HCT116 (cell line): Measurements from ENCODE around the gene CTU2. TPM values are rescaled to one million over a fixed set of nuclear protein-coding genes. Genes with fewer than 3 reads are reported as not detected.

Experiments
- ATAC-seq: fragments of 200-7000 bp; cut with Tn5 transposase; 2 replicates; pipeline ENCODE4 v1.9.1; 2020; ENCODE audit warnings: mild to moderate bottlenecking, moderate library complexity
- BruUV-seq: library from RNA; stranded (reverse); fragments of 400-500 nt; replicated peaks from 2 replicates; lab custom pipeline; 2021; lab: Mats Ljungman, UMichigan
- CTCF ChIA-PET: fragments of 300-600 bp; sonication (Branson Sonifier 250); formaldehyde crosslinking; loops from one replicate; lab custom pipeline; 2021; ENCODE audit warnings: antibody characterized with exemption; lab: Charles Lee
- POLR2A ChIA-PET: fragments of 300-600, 350-600 bp; sonication (Branson Sonifier 250); formaldehyde crosslinking; loops from one replicate; lab custom pipeline; 2021; ENCODE audit warnings: antibody characterized with exemption; lab: Charles Lee
- RAD21 ChIA-PET, 2 experiments: fragments of 300-600 bp; sonication (Branson Sonifier 250); formaldehyde crosslinking; loops; one replicate each; lab custom pipeline; 2023; ENCODE audit warnings: low total read pairs in 2 of 2; ENCODE audit not compliant: uncharacterized antibody in 2 of 2, unreplicated experiment in 2 of 2, low non-redundant PET in 1 of 2; lab: Charles Lee
- DNase-seq: peaks from one replicate; pipeline ENCODE4 v3.0.0-alpha.2; 2010; ENCODE audit warnings: low read depth, low spot score
- H2AFZ ChIP-seq: fragments of 200-600 bp; shearing (Covaris generic), sonication (generic); 2 replicates; pipeline ENCODE4 v1.6.1; 2017; ENCODE audit warnings: low read depth, mixed run types, mixed read lengths, antibody characterized with exemption, low read length; ENCODE audit not compliant: poor library complexity, severe bottlenecking
- H3K27ac ChIP-seq: 2 replicates; pipeline ENCODE4 v1.5.1; 2012; ENCODE audit warnings: low read depth, low read length
- H3K27me3 ChIP-seq: fragments of 200-600 bp; sonication (generic); 2 replicates; pipeline ENCODE4 v1.6.1; 2016; ENCODE audit warnings: mixed run types, low read length, mixed read lengths; ENCODE audit not compliant: insufficient read depth
- H3K36me3 ChIP-seq, 2 experiments: fragments of 200-500 bp in 1 of 2; fragments of 200-600 bp in 1 of 2; sonication (Bioruptor generic) in 1 of 2; sonication (generic) in 1 of 2; 2 replicates each; pipeline versions ENCODE4 v1.5.1 to v1.6.1; 2014 to 2016; ENCODE audit warnings: low read length in 2 of 2, inconsistent platforms in 1 of 2, mixed read lengths in 1 of 2, mixed run types in 1 of 2; ENCODE audit not compliant: insufficient read depth in 2 of 2, control insufficient read depth in 1 of 2
- H3K4me1 ChIP-seq, 2 experiments: fragments of 200-600 bp in 1 of 2; sonication (generic) in 1 of 2; 2 replicates each; pipeline versions ENCODE4 v1.5.1 to v1.6.1; 2012 to 2017; ENCODE audit warnings: low read length in 2 of 2, inconsistent platforms in 1 of 2, mild to moderate bottlenecking in 1 of 2, mixed read lengths in 1 of 2, mixed run types in 1 of 2, moderate library complexity in 1 of 2; ENCODE audit not compliant: insufficient read depth in 2 of 2, control insufficient read depth in 1 of 2
- H3K4me2 ChIP-seq: fragments of 200-600 bp; sonication (generic); 2 replicates; pipeline ENCODE4 v1.6.1; 2017; ENCODE audit warnings: mixed run types, low read length, mixed read lengths
- H3K4me3 ChIP-seq, 2 experiments: fragments of 200-600 bp in 1 of 2; sonication (generic) in 1 of 2; replicated peaks in 1 of 2; 2 replicates each; pipeline ENCODE4 v1.5.1; 2011 to 2016; ENCODE audit warnings: low read length in 2 of 2, control low read depth in 1 of 2, low read depth in 1 of 2, mild to moderate bottlenecking in 1 of 2, mixed read lengths in 1 of 2, mixed run types in 1 of 2
- H3K79me2 ChIP-seq: fragments of 200-600 bp; sonication (generic); 2 replicates; pipeline ENCODE4 v1.6.1; 2017; ENCODE audit warnings: mild to moderate bottlenecking, mixed run types, low read length, moderate library complexity, mixed read lengths; ENCODE audit not compliant: insufficient read depth
- H3K9ac ChIP-seq: fragments of 200-600 bp; sonication (generic); 2 replicates; pipeline ENCODE4 v1.6.1; 2016; ENCODE audit warnings: low read length, mixed read lengths
- H3K9me2 ChIP-seq: fragments of 200-600 bp; sonication (generic), shearing (Covaris generic); 2 replicates; pipeline ENCODE4 v1.6.1; 2017; ENCODE audit warnings: mixed run types, mild to moderate bottlenecking, moderate library complexity; ENCODE audit not compliant: insufficient read depth
- H3K9me3 ChIP-seq, 2 experiments: fragments of 200-500 bp in 1 of 2; fragments of 200-600 bp in 1 of 2; sonication (Bioruptor generic) in 1 of 2; sonication (generic) in 1 of 2; 2 replicates each; pipeline ENCODE4 v1.6.1; 2014 to 2017; ENCODE audit warnings: low read length in 2 of 2, mixed read lengths in 2 of 2, inconsistent platforms in 1 of 2, low read depth in 1 of 2, mild to moderate bottlenecking in 1 of 2, mixed run types in 1 of 2, moderate library complexity in 1 of 2; ENCODE audit not compliant: control insufficient read depth in 1 of 2, insufficient read depth in 1 of 2
- H4K20me1 ChIP-seq: fragments of 200-600 bp; sonication (generic), shearing (Covaris generic); 2 replicates; pipeline ENCODE4 v1.6.1; 2017; ENCODE audit warnings: mixed run types, mild to moderate bottlenecking, moderate library complexity; ENCODE audit not compliant: insufficient read depth
- ATF3 ChIP-seq: IDR thresholded peaks from 2 replicates; pipeline ENCODE4 v1.6.1; 2012
- CBX3 ChIP-seq: IDR thresholded peaks from 2 replicates; pipeline ENCODE4 v1.6.1; 2012; ENCODE audit warnings: low read depth
- CTCF ChIP-seq, 3 experiments: fragments of 200-600 bp in 1 of 3; sonication (generic) in 1 of 3; IDR thresholded peaks in 2 of 3; conservative IDR thresholded peaks in 1 of 3; 2 replicates each; pipeline ENCODE4 v1.5.1; 2012 to 2017; ENCODE audit warnings: low read depth in 2 of 3, low read length in 2 of 3, antibody characterized with exemption in 1 of 3, borderline replicate concordance in 1 of 3, control low read depth in 1 of 3, mild to moderate bottlenecking in 1 of 3, mixed read lengths in 1 of 3, mixed run types in 1 of 3, moderate library complexity in 1 of 3; ENCODE audit not compliant: insufficient read depth in 1 of 3
- EGR1 ChIP-seq: IDR thresholded peaks from 2 replicates; pipeline ENCODE4 v1.6.1; 2012; ENCODE audit warnings: low read depth
- ELF1 ChIP-seq: IDR thresholded peaks from 2 replicates; pipeline ENCODE4 v1.6.1; 2012; ENCODE audit warnings: low read depth, borderline replicate concordance
- EZH2 ChIP-seq: fragments of 200-600 bp; sonication (generic); IDR thresholded peaks from 2 replicates; pipeline ENCODE4 v1.6.1; 2017; ENCODE audit warnings: antibody characterized with exemption, mixed run types
- EZH2phosphoT487 ChIP-seq: fragments of 200-600 bp; IDR thresholded peaks from 2 replicates; pipeline ENCODE4 v1.6.1; 2018; ENCODE audit warnings: antibody characterized with exemption, borderline replicate concordance
- FOSL1 ChIP-seq: IDR thresholded peaks from 2 replicates; pipeline ENCODE4 v1.6.1; 2012; ENCODE audit warnings: low read depth
- MAX ChIP-seq: IDR thresholded peaks from 2 replicates; pipeline ENCODE4 v1.6.1; 2012
- POLR2A ChIP-seq: IDR thresholded peaks from 2 replicates; pipeline ENCODE4 v1.7.0; 2011; ENCODE audit warnings: borderline replicate concordance; ENCODE audit not compliant: insufficient read depth, insufficient read length; ENCODE audit errors: extremely low read depth
- REST ChIP-seq: IDR thresholded peaks from 2 replicates; pipeline ENCODE4 v1.6.1; 2012; ENCODE audit warnings: low read depth
- SIN3A ChIP-seq: IDR thresholded peaks from 2 replicates; pipeline ENCODE4 v1.6.1; 2012; ENCODE audit warnings: low read depth
- SRF ChIP-seq: IDR thresholded peaks from 2 replicates; pipeline ENCODE4 v1.6.1; 2012; ENCODE audit warnings: low read depth
- TCF7L2 ChIP-seq: IDR thresholded peaks from 2 replicates; pipeline ENCODE4 v1.7.0; 2011; ENCODE audit warnings: borderline replicate concordance, inconsistent platforms; ENCODE audit not compliant: insufficient read depth, insufficient read length; ENCODE audit errors: extremely low read depth
- YY1 ChIP-seq: IDR thresholded peaks from 2 replicates; pipeline ENCODE4 v1.6.1; 2011; ENCODE audit warnings: low read length, low read depth, moderate library complexity, mild to moderate bottlenecking; ENCODE audit not compliant: insufficient replicate concordance; ENCODE audit errors: extremely low read depth
- ZBTB33 ChIP-seq: IDR thresholded peaks from 2 replicates; pipeline ENCODE4 v1.6.1; 2011; ENCODE audit warnings: mild to moderate bottlenecking, low read length, moderate library complexity; ENCODE audit not compliant: insufficient replicate concordance; ENCODE audit errors: extremely low read depth
- ZFX ChIP-seq: fragments of 450-650 bp; IDR thresholded peaks from 2 replicates; pipeline ENCODE4 v1.6.1; 2017
- intact Hi-C: fragments of 100-400 bp; cut with micrococcal nuclease; formaldehyde crosslinking; loops from 2 replicates; pipeline ENCODE4 v1.10.0; 2022
- total RNA-seq: library from RNA; stranded (reverse); gene quantifications from one replicate; pipeline ENCODE4 v1.2.1, GENCODE V29; 2021; ENCODE audit not compliant: unreplicated experiment

Gene CTU2
- total RNA-seq, 1 experiment from 2014 or later, result 71.3 TPM

GRCh38 chr16:88676502-88677242, 29.6 kb upstream of the CTU2 start:
- Histone ChIP-seq H3K9me3 (no peaks in the 10 kb centered on the region), H3K36me3 (no peaks in the 10 kb centered on the region), H3K4me1 (peaks cover 0 to 14% of the 10 kb centered on the region in 2 experiments; a peak in 2 of 4 replicates), H3K27me3 (no peaks in the 10 kb centered on the region), H3K79me2 (no peaks in the 10 kb centered on the region), H3K9me2 (no peaks in the 10 kb centered on the region), H3K4me2 (no peak overlapping the region), H3K27ac (no peak overlapping the region), H4K20me1 (no peaks in the 10 kb centered on the region), H3K9ac (no peak overlapping the region), H3K4me3 (no peak overlapping the region), H2AFZ (no peak overlapping the region)
- RAD21 ChIA-PET, result no interaction called here
- TF ChIP-seq ATF3 (no peak), FOSL1 (no peak), EZH2phosphoT487 (no peak), ZFX (no peak), ZBTB33 (no peak), CTCF (IDR thresholded peaks at IDR 0.05 in 2 of 3, conservative IDR thresholded peaks at IDR 0.05 in 1 of 3; ENCODE audit: borderline replicate concordance in 1 of 3, insufficient read depth in 1 of 3, low read depth in 2 of 3, low read length in 2 of 3) (no peak), POLR2A (no peak), TCF7L2 (no peak), SRF (no peak), YY1 (no peak), REST (no peak), EZH2 (no peak), CBX3 (no peak), ELF1 (no peak), EGR1 (no peak), MAX (no peak), SIN3A (no peak)
- DNase-seq (no peak), ATAC-seq (no peak)
- intact Hi-C loops, result no loop called here
- no TSS peak for BruUV-seq
- CTCF ChIA-PET, result no interaction called here
- POLR2A ChIA-PET, result no interaction called here
